SU-DHL-6 (cell line): Measurements from ENCODE around the gene C2orf92.
"Not testable (repeated sequence)": the region's sequence is repeated elsewhere in the genome, so short reads cannot be mapped to it uniquely, and the experiment has no call there.

Experiments used
- H2AFZ ChIP-seq: fragments of 200-600 bp; sonication (generic); 2 replicates; pipeline ENCODE4 v1.6.1; 2014; ENCODE audit warnings: low read depth, mild to moderate bottlenecking, moderate library complexity, mixed read lengths, antibody characterized with exemption, low read length; ENCODE audit not compliant: severe bottlenecking
- H3F3A ChIP-seq: fragments of 200-600 bp; shearing (Covaris generic); 2 replicates; pipeline ENCODE4 v1.6.0; 2016; ENCODE audit warnings: antibody characterized with exemption, mild to moderate bottlenecking; ENCODE audit not compliant: insufficient read depth
- H3K27ac ChIP-seq: fragments of 200-600 bp; sonication (generic); 2 replicates; pipeline ENCODE4 v1.5.1; 2016; ENCODE audit warnings: low read depth, mild to moderate bottlenecking, low read length, moderate library complexity, mixed read lengths
- H3K27me3 ChIP-seq: fragments of 200-600 bp; sonication (generic), shearing (Covaris generic); 2 replicates; pipeline ENCODE4 v1.6.0; 2014; ENCODE audit warnings: mild to moderate bottlenecking, low read length
- H3K36me3 ChIP-seq: fragments of 200-600 bp; sonication (generic); 2 replicates; pipeline ENCODE4 v1.6.1; 2014; ENCODE audit warnings: mild to moderate bottlenecking, low read length, mixed read lengths
- H3K4me2 ChIP-seq: fragments of 300-600, 200-600 bp; shearing (Covaris generic), sonication (generic); 2 replicates; pipeline ENCODE4 v1.6.0; 2014; ENCODE audit warnings: low read length, low read depth, mild to moderate bottlenecking; ENCODE audit not compliant: poor library complexity, severe bottlenecking
- H3K4me3 ChIP-seq: fragments of 200-600 bp; sonication (generic); 2 replicates; pipeline ENCODE4 v1.5.1; 2014; ENCODE audit warnings: antibody characterized with exemption, low read length, mild to moderate bottlenecking, mixed read lengths; ENCODE audit not compliant: insufficient read depth, poor library complexity, severe bottlenecking
- H3K79me2 ChIP-seq: fragments of 200-600 bp; sonication (generic); 2 replicates; pipeline ENCODE4 v1.6.1; 2014; ENCODE audit warnings: mild to moderate bottlenecking, low read length, moderate library complexity; ENCODE audit not compliant: insufficient read depth
- H3K9ac ChIP-seq: fragments of 200-600 bp; sonication (generic); 2 replicates; pipeline ENCODE4 v1.7.0; 2014; ENCODE audit warnings: mild to moderate bottlenecking, low read length
- H3K9me2 ChIP-seq: fragments of 200-600 bp; sonication (generic); replicated peaks from 2 replicates; pipeline ENCODE4 v1.6.1; 2014; ENCODE audit warnings: low read length; ENCODE audit not compliant: insufficient read depth
- H3K9me3 ChIP-seq: fragments of 200-600 bp; sonication (generic); 2 replicates; pipeline ENCODE4 v1.6.1; 2014; ENCODE audit warnings: low read length, mixed read lengths; ENCODE audit not compliant: insufficient read depth
- H4K20me1 ChIP-seq: fragments of 200-600 bp; sonication (generic); 2 replicates; pipeline ENCODE4 v1.6.1; 2014; ENCODE audit warnings: low read depth, mild to moderate bottlenecking, antibody characterized with exemption, low read length, moderate library complexity, mixed read lengths
- EZH2phosphoT487 ChIP-seq: fragments of 200-600 bp; sonication (generic), shearing (Covaris generic); conservative IDR thresholded peaks from 2 replicates; pipeline ENCODE4 v1.6.1; 2018; ENCODE audit warnings: mild to moderate bottlenecking, antibody characterized with exemption, low read length, moderate library complexity, mixed read lengths
- TF ChIP-seq, protein P1 (sequence below): fragments of 200-600 bp; sonication (generic); IDR thresholded peaks from one replicate; pipeline ENCODE4 v1.5.1; 2017; ENCODE audit warnings: antibody characterized with exemption, mild to moderate bottlenecking, low read length, moderate library complexity; ENCODE audit not compliant: insufficient read depth, poor library complexity, severe bottlenecking

Gene C2orf92

GRCh38 chr2:97708608-97709007 is 39.1 kb downstream of the C2orf92 start:
- no peak overlapping the region for H3K9ac ChIP-seq
- no peaks in the 10 kb centered on the region for H3F3A ChIP-seq
- no peak overlapping the region for H2AFZ ChIP-seq
- H3K9me2 ChIP-seq = no peaks in the 10 kb centered on the region
- no peaks in the 10 kb centered on the region for H3K79me2 ChIP-seq
- TF ChIP-seq, protein P1, sequence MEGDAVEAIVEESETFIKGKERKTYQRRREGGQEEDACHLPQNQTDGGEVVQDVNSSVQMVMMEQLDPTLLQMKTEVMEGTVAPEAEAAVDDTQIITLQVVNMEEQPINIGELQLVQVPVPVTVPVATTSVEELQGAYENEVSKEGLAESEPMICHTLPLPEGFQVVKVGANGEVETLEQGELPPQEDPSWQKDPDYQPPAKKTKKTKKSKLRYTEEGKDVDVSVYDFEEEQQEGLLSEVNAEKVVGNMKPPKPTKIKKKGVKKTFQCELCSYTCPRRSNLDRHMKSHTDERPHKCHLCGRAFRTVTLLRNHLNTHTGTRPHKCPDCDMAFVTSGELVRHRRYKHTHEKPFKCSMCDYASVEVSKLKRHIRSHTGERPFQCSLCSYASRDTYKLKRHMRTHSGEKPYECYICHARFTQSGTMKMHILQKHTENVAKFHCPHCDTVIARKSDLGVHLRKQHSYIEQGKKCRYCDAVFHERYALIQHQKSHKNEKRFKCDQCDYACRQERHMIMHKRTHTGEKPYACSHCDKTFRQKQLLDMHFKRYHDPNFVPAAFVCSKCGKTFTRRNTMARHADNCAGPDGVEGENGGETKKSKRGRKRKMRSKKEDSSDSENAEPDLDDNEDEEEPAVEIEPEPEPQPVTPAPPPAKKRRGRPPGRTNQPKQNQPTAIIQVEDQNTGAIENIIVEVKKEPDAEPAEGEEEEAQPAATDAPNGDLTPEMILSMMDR = no peak
- TF ChIP-seq EZH2phosphoT487 = no peak
- no peak overlapping the region for H3K27ac ChIP-seq
- H3K27me3 ChIP-seq = no peaks in the 10 kb centered on the region
- H3K4me2 ChIP-seq = no peak overlapping the region
- H4K20me1 ChIP-seq = no peaks in the 10 kb centered on the region
- H3K9me3 ChIP-seq = no peaks in the 10 kb centered on the region
- H3K4me3 ChIP-seq = no peak overlapping the region
- H3K36me3 ChIP-seq = no peaks in the 10 kb centered on the region

DNA sequence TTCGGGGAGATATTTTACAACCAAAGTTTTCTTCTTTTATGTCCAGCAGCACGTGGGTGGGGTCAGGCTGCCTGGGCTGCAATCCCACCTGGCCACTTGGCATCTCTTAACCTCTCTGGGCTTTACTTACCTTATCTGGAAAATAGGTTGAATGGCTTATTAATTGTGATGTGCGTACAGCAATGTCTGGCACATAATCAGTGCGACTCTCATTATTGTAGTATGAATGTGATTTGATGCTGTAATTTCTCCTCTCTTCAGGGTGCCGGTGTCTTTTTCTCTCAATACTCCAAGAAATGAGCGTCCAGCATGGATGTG is 41.8 kb downstream of the C2orf92 start:
- Histone ChIP-seq H3K9ac (no peak overlapping the region), H3K4me2 (no peak overlapping the region), H3K27ac (no peak overlapping the region)

DNA sequence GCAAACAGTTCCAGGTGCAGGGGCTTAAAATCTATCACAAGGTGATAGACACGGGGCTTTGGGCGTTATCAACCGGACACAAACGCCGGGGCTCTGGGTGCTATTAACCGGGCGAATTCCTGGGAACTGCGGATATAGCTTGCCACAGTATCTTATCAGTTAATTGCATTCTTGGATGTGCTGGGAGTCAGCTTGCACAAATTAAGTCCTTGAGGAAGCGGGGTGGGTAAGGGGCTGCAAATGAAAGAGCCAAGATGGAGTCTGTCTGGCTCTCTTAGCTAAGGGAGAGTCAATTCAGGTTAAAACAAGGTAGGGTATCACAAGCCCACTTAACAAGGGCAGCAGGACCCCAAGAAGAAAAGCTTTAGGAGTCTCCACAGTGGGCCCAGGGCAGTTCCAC is 42.7 kb downstream of the C2orf92 start:
- H3K4me2 ChIP-seq, H3K27me3 ChIP-seq, H3K27ac ChIP-seq, H3K36me3 ChIP-seq, H3F3A ChIP-seq, H3K9ac ChIP-seq, H3K79me2 ChIP-seq, H3K9me2 ChIP-seq, H3K9me3 ChIP-seq, H2AFZ ChIP-seq, H4K20me1 ChIP-seq, H3K4me3 ChIP-seq: not testable (repeated sequence)

More for the DNA sequence above, 41.8 kb downstream of the C2orf92 start:
- TF ChIP-seq EZH2phosphoT487 = no peak
- TF ChIP-seq, protein P1 = no peak
- Histone ChIP-seq H2AFZ (no peak overlapping the region), H3K4me3 (no peak overlapping the region), H3K9me2 (no peaks in the 10 kb centered on the region), H3K79me2 (no peaks in the 10 kb centered on the region), H4K20me1 (no peaks in the 10 kb centered on the region), H3F3A (no peaks in the 10 kb centered on the region), H3K36me3 (no peaks in the 10 kb centered on the region), H3K27me3 (no peaks in the 10 kb centered on the region), H3K9me3 (no peaks in the 10 kb centered on the region)

GRCh38 chr2:97712693-97713295 is 43.3 kb downstream of the C2orf92 start:
- Histone ChIP-seq H3K27ac (no peak overlapping the region), H3K27me3 (no peaks in the 10 kb centered on the region), H3K9ac (no peak overlapping the region), H3F3A (no peaks in the 10 kb centered on the region), H2AFZ (peak overlapping the region; percentile 72), H3K4me2 (no peak overlapping the region), H3K9me2 (no peaks in the 10 kb centered on the region), H3K4me3 (no peak overlapping the region), H3K36me3 (no peaks in the 10 kb centered on the region), H3K79me2 (no peaks in the 10 kb centered on the region), H4K20me1 (no peaks in the 10 kb centered on the region), H3K9me3 (no peaks in the 10 kb centered on the region)
- TF ChIP-seq, protein P1 = no peak
- TF ChIP-seq EZH2phosphoT487 = no peak
